ENCODE results near the gene PITX2.

Gene PITX2

DNA sequence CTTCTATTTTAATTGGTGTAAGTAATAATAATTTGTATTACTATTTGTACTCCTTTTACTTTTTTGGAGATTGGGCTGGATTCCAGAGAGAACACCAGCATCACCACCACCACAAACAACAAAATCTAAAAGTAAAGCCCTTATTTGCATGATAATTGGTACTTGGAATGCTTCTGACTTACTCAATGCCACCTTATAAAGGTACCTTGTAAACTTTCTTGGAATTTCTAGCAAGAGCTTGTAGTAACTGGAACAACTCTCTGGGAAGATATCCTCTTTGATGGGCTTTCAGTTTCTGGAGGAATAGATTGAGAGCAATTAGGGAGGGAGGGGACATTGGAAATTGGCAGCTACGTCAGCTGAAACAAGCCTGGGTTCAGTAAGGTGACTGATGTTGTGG lies 20.2 kb upstream of the PITX2 start:
- Histone ChIP-seq H3K9me3 (ENCODE audit: insufficient read depth, low read length, severe bottlenecking) (no peaks in the 10 kb centered on the region), H4K20me1 (ENCODE audit: insufficient read depth, low read length) (no peaks in the 10 kb centered on the region), H3K36me3 (ENCODE audit: insufficient read depth, low read length) (no peaks in the 10 kb centered on the region), H3K4me1 (ENCODE audit: insufficient read depth, low read length) (no peaks in the 10 kb centered on the region), H3K4me2 (ENCODE audit: insufficient read depth, low read length) (no peak overlapping the region), H3K27ac (ENCODE audit: low read length) (no peak overlapping the region), H3K79me2 (ENCODE audit: insufficient read depth, low read length) (no peaks in the 10 kb centered on the region), H3K27me3 (ENCODE audit: insufficient read depth, low read length, poor library complexity) (peaks cover 21% of the 10 kb centered on the region), H2AFZ (ENCODE audit: low read depth, low read length) (no peak overlapping the region), H3K4me3 (ENCODE audit: low read depth in 1 of 2, low read length in 2 of 2) (no peak overlapping the region), H3K9ac (ENCODE audit: low read depth, low read length) (no peak overlapping the region)
- ATAC-seq (ENCODE audit: insufficient read depth, low read depth) (no peak), DNase-seq (no peak)
- no peak for TF ChIP-seq CTCF (IDR thresholded peaks at IDR 0.05; ENCODE audit: borderline replicate concordance, extremely low read depth, low read length, poor library complexity, severe bottlenecking)
- TF ChIP-seq EZH2 (IDR thresholded peaks at IDR 0.05; ENCODE audit: borderline replicate concordance, low read depth, low read length, severe bottlenecking) = no peak

- H3K79me2 ChIP-seq (ENCODE audit: insufficient read depth, low read length) = no peaks in the 10 kb centered on the region
- DNase-seq = no peak
- H2AFZ ChIP-seq (ENCODE audit: low read depth, low read length) = no peak overlapping the region
- TF ChIP-seq CTCF (IDR thresholded peaks at IDR 0.05; ENCODE audit: borderline replicate concordance, extremely low read depth, low read length, poor library complexity, severe bottlenecking) (no peak), EZH2 (IDR thresholded peaks at IDR 0.05; ENCODE audit: borderline replicate concordance, low read depth, low read length, severe bottlenecking) (no peak)
- no peak overlapping the region for H3K4me3 ChIP-seq (ENCODE audit: low read depth in 1 of 2, low read length in 2 of 2)
- no peaks in the 10 kb centered on the region for H3K4me1 ChIP-seq (ENCODE audit: insufficient read depth, low read length)
- H3K9me3 ChIP-seq (ENCODE audit: insufficient read depth, low read length, severe bottlenecking) = no peaks in the 10 kb centered on the region
- H3K27ac ChIP-seq (ENCODE audit: low read length) = no peak overlapping the region
- H3K27me3 ChIP-seq (ENCODE audit: insufficient read depth, low read length, poor library complexity) = peaks cover 22% of the 10 kb centered on the region
- H4K20me1 ChIP-seq (ENCODE audit: insufficient read depth, low read length) = no peaks in the 10 kb centered on the region
- H3K4me2 ChIP-seq (ENCODE audit: insufficient read depth, low read length) = no peak overlapping the region
- H3K9ac ChIP-seq (ENCODE audit: low read depth, low read length) = no peak overlapping the region
- no peak for ATAC-seq (ENCODE audit: insufficient read depth, low read depth)
- H3K36me3 ChIP-seq (ENCODE audit: insufficient read depth, low read length) = no peaks in the 10 kb centered on the region
Measured at GRCh38 chr4:110641218-110641617, 18.3 kb upstream of the PITX2 start.

GRCh38 chr4:110640576-110640975 lies 17.7 kb upstream of the PITX2 start:
- Histone ChIP-seq H3K4me1 (ENCODE audit: insufficient read depth, low read length) (no peaks in the 10 kb centered on the region), H3K27ac (ENCODE audit: low read length) (no peak overlapping the region), H3K27me3 (ENCODE audit: insufficient read depth, low read length, poor library complexity) (peaks cover 18% of the 10 kb centered on the region), H3K79me2 (ENCODE audit: insufficient read depth, low read length) (no peaks in the 10 kb centered on the region), H3K9me3 (ENCODE audit: insufficient read depth, low read length, severe bottlenecking) (no peaks in the 10 kb centered on the region), H2AFZ (ENCODE audit: low read depth, low read length) (no peak overlapping the region), H3K36me3 (ENCODE audit: insufficient read depth, low read length) (no peaks in the 10 kb centered on the region), H3K9ac (ENCODE audit: low read depth, low read length) (no peak overlapping the region), H4K20me1 (ENCODE audit: insufficient read depth, low read length) (no peaks in the 10 kb centered on the region), H3K4me2 (ENCODE audit: insufficient read depth, low read length) (no peak overlapping the region), H3K4me3 (ENCODE audit: low read depth in 1 of 2, low read length in 2 of 2) (no peak overlapping the region)
- ATAC-seq (ENCODE audit: insufficient read depth, low read depth) (no peak), DNase-seq (no peak)
- no peak for TF ChIP-seq CTCF (IDR thresholded peaks at IDR 0.05; ENCODE audit: borderline replicate concordance, extremely low read depth, low read length, poor library complexity, severe bottlenecking)
- TF ChIP-seq EZH2 (IDR thresholded peaks at IDR 0.05; ENCODE audit: borderline replicate concordance, low read depth, low read length, severe bottlenecking) = no peak

All from DND-41 (cell line).